GM19025 (cell line): ENCODE results near the gene HDAC5.
A peak's percentile ranks its signal among the peaks of the same experiment; 100 is the strongest.
"Not testable (repeated sequence)": the region's sequence is repeated elsewhere in the genome, so short reads cannot be mapped to it uniquely, and the experiment has no call there.

Experiments
- ATAC-seq: cut with Tn5 transposase; IDR thresholded peaks from one replicate; pipeline ENCODE4 v1.9.1; 2021; ENCODE audit warnings: mild to moderate bottlenecking, low read depth, moderate library complexity; ENCODE audit not compliant: unreplicated experiment

HDAC5 gene

DNA sequence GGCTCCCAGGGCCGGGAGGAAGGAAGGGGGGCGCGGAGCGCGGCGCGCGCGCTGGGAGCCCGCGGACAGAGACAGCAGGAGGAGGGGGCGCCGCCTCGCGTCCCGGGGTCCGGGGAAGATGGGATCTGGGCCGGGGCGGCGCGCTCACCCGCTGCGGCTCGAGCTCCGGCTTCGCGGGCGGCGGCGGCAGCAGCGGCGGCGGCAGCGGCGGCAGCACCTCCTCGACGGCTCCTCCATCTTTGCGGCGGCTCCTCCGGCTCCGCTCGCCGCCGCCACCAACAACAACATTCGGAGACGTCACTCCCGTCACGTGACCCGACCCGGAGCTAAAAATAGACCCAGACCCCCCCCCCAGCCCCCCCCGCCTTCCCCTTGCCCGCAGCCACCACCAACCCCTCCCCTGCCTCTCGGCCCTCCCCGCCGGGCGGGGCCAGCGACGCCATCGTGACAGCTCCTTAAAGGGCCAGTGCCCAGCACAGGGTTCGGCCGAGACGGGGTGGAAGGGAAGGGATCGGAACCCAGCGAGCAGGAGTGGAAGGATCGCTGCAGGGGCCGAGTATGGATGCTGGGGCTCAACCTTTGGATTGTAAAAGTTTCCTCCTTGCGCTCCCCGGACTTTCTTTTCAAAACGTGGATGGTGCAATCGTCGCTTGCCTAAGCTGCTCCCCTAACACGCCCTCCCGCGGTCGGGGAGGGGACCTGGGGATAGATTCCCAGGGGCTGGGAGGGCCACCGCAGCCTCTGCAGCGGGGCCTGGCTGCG is at the start of gene HDAC5:
Gene HDAC5, minus strand, starts transcription at position 286 of the 762 bp plus-strand sequence. CDS start 6,126 bp downstream, outside the sequence.
- ATAC-seq, result peak; percentile 86

DNA sequence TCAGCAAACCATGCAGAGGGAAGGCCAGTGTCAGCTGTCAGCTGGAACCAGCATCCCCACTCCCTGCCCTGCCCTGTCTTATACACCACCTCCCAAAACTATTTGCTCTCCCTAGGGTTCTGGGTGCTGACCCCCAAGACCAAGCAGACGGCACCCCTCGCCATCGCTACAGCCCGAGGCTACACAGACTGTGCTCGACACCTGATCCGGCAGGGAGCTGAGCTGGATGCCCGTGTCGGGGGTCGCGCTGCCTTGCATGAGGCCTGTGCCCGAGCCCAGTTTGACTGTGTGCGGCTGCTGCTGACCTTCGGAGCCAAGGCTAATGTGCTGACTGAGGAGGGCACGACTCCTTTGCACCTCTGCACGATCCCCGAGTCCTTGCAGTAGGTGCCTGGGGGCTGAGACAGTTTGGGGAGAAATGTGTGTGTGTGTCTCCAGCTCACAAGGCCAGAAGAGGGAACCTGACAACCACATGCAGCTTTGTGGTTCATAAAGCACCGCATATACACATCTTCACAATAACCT is 48.6 kb upstream of the HDAC5 start:
- no peak for ATAC-seq

DNA sequence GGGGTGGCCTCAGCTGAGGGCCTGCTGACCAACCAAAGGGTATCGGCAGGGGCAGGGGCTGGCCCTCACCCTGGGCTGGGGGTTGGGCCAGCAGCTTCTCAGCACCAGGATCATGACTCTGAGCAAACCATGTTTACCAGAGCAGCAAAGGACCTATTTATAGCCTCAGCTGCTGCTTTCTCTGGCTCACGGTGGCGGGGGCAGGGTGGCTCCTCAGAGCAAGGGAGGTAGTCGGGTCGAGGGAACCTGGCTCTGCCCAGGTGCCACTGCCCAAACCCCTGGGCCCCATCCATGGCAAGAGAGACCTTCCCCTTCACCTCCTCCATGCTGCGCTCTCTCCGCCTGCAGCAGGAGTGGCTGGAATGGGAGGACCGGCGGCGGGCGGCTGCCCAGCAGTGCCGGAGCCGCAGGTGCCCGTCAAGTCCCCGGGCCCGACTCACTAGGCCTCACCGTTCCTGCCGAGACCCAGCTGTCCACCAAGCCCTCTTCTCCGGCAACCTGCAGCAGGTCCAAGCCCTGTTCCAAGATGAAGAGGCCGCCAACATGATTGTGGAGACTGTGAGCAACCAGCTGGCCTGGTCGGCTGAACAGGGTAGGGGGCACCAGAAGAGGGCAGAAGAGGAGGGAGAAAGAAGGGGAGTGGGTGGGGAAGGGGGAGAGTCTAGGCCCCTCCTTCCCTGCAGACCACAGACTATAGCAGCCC is 47.2 kb upstream of the HDAC5 start, which contains the start of gene ASB16:
Gene ASB16, plus strand, starts transcription at position 206 of the 703 bp plus-strand sequence. Its CDS starts 86 bp downstream, at position 292.
- no peak for ATAC-seq

DNA sequence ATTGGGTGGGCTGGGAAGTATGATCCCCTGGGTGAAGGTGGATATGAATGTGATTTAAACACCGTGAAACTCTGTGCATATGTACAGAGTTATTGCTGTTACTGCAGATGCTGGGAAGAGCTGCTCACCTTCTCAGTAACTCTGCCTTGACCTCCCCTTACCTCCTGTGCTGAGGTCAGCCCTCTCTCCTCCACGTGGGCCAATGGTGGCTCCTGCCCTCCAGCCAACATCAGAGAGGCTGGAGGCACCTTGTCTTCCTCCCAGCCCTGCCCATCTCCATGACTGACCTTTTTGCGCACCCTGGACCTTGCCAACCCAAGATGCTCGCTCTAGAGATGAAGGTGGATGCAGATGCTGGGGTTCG is 46.7 kb upstream of the HDAC5 start:
- ATAC-seq, result no peak

DNA sequence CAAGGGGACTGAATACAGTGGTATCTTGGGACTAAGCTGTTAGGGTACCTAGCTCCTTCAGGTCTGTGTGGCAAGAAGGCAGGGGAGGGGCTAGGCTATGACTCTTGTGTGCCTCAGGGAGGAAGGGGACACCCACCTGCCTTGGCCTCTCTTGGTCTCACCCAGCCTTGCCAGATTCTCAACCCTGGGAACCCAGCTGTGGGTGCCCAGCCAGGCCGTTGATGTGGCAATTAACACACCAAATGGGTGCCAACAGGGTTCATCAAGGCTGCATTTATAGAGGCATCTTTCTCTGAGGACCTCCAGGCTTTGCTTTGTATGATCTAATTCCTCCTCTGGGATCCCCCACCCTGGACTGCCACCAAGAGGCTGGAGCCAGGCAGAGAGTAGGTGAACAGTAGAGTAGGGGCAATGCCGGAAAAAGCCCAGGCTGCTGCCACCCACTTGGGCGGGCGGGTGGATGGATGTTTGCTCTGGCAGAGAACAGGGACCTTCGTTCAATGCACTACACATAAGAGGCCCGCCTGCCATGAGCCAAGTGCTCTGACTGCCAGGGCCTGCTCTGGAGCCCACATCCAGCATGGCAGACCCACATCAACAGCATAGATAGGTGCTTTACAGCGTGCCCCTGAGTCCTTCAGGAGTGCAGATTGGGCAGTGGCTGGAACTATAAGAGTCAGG is 43.9 kb upstream of the HDAC5 start:
- no peak for ATAC-seq

DNA sequence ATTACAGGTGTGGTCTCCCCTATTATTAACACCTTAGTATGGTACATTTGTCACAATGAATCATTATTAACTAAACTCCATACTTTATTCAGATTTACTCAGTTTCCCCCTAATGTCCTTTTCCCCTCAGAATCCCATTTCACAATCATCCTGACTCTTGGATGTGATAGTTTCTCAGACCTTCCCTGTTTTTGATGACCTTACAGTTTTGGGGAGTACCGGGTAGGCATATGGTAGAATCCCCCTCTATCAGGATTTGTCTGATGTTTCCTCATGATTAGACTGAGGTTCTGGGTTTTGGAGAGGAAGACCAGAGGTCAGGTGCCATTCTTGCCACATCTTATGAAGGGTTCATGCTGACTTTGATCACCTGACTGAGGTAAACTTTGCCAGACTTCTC is 41.0 kb upstream of the HDAC5 start:
- no peak for ATAC-seq

DNA sequence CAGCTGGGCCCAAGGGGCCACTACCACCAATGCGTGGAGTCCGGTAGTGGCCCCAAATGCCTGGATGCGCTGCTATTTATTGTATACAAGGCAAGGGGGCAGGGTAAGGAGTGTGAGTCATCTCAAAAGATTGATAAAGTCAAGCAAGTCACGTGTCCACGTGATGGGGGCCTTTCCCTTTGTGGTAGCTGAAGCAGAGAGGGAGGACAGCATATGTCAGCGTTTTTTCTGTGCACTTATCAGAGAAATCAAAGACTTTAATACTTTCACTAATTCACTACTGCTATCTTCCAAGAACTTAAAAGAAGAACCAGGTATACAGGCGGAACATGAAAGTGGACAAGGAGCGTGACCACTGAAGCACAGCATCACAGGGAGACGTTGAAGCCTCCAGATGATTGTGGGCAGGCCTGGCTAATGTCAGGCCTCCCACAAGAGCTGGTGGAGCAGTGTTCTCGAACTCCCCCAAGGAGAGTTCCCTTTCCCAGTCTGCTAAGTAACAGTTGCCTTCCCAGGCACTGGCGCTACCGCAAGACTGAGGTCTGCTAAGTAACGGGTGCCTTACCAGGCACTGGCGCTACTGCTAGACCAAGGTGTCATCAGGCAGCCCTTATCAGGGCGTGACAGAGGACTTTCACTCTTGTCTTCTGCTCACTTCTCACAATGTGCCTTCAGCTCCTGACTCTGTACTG is 36.2 kb upstream of the HDAC5 start:
- no peak for ATAC-seq

DNA sequence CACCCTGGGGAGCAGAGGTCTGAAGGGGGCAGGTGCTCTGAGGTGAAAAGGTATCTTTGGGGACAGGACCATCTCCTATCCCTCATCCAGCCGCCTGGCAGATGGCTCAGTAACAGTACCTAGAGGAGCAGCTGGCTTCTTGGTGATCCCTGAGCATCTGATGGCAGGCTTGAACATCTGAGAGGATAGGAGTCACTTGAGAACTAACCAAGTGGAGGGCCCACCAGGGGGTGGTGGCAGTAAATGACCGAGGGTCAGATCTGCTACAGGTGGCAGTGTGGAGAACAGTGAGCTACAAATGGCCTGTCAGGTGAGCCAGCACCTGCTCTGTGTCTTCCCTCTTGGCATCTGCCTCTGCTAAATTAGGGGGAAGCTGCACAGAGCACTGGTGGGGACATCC is 32.0 kb upstream of the HDAC5 start:
- no peak for ATAC-seq

DNA sequence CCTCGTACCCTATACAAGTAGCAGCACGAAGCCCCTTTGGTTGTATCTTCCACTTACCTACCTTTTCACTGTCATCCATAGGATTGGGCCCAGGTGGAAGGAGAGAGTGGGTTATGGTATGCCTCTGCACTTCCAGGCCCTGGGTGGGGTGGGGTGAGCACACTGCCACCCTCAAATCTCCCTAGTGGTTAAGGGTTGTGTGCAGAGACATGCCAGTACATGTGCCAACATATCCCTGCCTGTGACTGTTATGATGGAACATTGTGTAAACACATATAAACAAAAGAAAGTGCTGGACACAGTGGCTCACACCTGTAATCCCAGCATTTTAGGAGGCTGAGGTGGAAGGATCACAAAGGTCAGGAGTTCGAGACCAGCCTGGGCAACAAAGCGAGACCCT is 29.4 kb upstream of the HDAC5 start:
- ATAC-seq, result no peak

DNA sequence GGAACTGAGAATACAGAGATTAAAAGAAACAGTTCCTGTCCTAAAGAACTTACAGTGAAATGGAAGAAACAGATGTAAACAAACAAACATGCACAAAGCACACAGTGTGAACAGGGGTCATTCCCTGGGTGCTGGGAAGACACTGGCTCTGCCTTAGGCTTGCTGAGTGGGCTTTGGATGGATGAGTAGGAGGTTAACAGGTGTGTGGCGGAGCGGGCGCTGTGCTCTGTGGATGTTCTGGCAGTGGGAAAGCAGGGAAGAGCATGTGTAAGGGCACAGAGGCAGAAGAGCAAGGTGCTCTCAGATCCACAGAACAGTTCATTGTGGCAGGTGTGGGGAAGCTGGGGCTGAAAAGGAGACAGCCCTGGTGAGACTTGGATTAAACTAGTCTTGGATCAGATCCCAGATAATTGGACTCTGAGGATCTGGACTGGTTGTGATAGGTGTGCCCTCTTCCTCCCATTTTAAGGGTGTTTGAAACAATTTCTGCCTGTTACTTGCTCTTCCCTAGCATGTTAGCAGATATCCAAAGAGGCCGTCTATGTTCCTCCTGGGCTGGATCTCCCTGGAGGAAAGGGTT is 26.4 kb upstream of the HDAC5 start:
- no peak for ATAC-seq

DNA sequence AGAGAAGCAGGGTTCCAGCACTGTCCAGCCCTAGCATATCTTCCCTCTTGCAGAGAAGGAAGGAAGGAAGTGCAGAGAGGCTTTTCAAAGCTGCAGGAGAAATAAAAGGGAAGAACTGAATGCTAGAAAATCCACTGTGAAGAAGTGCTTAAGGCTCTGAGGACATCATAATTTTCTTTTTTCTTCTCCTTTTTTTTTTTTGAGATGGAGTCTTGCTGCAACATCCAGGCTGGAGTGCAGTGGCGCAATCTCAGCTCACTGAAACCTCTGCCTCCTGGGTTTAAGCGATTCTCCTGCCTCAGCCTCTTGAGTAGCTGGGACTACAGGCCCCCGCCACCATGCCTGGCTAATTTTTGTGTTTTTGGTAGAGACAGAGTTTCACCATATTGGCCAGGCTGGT is 25.6 kb upstream of the HDAC5 start:
- ATAC-seq, result not testable (repeated sequence)

DNA sequence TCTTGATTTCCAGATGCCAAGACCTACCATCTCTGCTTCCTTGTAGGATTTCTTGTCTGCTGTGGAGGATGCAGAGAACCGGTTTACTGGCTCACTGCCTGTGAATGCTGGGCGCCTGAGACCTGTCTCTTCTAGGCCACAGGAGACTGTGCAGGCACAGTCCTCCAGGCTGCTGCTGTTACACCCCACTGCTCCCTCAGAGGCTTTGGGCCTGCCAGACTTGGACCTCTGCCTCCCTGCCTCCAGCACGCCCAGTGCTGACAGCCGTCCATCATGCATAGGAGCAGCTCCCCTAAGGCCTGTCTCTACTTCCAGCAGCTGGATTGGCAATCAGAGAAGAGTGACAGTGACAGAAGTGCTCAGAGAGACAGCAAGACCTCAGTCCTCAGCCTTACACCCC is 24.4 kb upstream of the HDAC5 start:
- ATAC-seq, result no peak

DNA sequence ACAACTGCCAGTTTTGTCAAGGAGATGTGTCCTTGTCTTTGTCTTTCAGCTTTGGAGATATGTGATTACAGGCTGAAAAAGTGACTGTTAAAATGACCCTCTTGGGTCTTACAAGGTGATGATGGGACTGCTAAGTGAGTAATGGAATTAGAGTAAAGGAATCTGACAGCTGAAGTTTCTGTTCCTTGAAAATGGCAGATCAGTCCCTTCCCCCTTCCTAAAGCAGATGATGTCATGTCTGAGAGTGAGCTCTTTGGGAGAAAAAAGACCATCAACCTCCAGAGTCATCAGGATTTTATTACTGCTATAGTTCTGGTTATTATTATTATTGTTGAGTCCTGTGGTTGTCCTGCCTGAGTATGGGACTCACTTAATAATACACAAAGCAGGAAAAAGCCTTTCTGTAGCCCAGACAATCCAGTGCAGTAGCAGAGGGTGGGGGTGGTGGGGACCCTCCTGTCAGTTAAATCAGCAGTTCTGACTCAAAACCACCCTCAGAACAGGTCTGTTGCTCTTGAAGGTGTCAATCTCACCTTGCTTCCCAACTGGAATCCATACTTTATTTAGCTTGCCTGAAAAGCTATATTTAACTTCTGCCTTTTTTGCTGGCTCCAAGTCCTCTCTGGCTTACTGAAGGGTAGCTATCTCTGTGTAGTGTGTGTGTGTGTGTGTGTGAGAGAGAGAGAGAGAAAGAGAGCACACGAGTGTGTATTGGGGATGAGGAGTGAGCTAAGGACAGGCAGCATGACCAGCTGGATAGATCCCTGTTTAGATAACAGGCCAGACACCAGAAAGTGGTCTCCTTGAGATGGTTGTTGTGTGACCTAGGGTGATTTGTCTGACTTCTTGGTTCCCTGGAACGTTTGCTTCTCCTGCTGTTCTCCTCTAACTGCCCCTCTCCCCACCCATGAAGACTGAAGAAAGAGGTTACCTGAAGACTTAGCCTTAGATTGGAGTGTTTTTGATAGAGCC is 23.2 kb upstream of the HDAC5 start:
- ATAC-seq, result no peak

DNA sequence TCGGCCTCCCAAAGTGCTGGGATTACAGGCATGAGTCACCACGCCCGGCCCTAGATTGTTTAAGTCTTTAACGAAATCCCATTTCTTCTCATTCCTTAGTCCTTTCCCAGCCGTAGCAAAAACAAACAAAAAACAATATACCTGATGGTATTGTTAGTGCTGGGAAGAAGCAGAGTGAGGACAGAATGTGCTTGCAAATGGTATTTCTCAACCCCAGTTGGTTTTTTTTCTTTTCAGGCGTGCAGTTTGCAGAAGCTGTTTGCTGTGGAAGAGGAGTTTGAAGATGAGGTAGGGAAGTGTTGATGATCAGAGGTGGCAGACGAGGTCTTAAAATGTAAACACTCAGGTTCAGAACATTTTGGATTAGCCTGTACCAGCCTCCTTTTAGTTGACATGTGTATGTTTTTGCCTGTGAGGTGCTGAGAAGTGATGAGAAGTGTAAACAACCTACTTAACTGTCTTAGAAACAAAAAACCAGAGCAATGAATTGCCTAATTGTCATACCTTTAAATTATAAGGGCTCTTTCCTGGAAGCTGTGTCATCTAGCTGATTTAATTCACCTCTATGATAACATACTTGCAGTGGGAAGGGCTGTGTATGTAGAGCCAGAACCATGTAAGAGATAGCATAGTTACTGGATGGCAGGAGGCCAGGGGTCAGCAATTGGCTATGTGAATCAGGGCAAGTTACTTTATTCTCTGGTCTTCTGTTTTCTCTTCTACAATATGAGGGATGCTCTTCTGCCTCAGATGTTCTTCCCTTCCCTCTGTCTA is 21.7 kb upstream of the HDAC5 start:
- no peak for ATAC-seq

DNA sequence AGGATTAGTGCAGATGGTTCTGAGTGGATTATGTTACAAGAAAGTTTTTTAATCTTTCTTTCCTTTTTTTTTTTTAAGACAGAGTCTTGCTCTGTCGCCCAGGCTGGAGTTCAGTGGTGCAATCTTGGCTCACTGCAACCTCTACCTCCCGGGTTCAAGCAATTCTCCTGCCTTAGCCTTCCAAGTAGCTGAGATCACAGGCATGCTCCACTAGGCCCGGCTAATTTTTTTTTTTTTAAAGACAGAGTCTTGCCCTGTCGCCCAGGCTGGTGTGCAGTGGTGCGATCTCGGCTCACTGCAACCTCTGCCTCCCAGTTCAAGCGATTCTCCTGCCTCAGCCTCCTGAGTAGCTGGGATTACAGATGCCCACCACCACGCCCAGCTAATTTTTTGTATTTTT is 20.5 kb upstream of the HDAC5 start:
- not testable (repeated sequence) for ATAC-seq

DNA sequence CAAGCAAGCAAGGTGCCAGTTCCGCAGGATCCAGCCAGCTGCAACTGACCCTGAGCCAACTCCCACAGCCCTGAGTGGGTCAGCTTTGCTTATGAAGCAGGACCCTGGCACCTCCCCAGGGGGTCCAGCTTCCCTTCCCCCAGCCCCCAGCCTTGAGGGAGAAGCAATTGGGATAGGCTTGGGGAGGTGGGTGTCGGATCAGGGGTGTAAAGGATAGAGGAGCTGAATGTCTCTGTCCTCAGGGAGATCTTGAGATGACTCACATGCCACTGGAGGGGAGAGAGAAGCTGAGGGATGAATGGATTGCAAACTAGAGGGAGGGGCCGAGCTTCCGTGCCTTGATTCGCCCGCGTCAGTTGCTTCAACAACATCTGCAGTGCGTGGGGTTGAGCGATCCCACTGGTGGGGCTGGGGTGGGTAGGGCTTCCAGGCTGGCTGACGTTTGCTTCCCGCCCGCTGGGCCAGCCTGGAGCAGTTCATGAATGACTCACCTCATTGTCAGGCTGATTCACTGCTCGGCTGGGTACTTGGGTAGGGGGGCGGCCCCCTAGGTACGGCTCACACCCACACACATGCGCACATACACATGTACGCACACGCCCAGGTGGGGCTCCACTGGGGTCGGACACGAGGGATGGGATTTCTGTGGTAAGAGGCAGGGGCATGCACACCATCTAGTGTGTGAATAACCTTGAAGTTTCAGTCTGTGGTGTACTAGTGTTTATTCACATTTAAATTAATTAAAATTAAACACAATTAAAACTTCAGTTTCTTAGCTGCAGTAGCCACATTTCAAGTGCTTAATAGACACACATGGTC is 14.7 kb upstream of the HDAC5 start:
- ATAC-seq, result no peak

DNA sequence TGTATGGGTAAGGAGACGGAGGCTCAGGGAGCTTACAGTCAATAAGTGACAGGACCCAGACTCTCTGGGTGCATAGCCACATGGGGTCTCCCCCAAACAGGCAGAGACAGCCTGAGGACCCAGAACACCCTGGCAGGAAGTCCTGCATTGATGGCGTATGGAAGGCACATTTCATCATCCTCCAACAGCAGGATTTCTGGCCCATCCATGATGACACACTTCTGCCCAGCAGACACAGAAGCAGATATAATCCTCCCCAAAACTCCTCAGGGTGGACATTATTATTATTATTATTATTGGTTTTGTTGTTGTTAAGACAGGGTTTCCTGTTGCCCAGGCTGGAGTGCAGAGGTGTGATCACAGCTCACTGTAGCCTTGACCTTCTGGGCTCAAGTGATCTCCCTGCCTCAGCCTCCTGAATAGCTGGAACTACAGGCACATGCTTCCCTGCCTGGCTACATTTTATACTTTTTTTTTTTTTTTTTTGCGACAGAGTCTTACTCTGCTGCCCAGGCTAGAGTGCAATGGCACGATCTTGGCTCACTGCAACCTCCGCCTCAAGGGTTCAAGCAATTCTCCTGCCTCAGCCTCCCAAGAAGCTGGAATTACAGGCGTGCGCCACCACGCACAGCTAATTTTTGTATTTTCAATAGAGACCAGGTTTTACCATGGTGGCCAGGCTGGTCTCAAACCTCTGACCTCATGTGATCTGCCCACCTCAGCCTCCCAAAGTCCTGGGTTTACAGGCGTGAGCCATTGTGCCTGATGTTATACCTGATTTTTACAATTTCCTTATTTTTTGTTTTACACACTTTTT is 11.5 kb upstream of the HDAC5 start:
- ATAC-seq, result no peak
